ENCODE data around the gene COL20A1. TPM values are rescaled to one million over a fixed set of nuclear protein-coding genes. Genes with fewer than 3 reads are reported as not detected.

Gene COL20A1
- polyA plus RNA-seq, 2 of the 4 experiments (the other 2 are of a cell fraction) = 0.21 to 0.93 TPM

DNA sequence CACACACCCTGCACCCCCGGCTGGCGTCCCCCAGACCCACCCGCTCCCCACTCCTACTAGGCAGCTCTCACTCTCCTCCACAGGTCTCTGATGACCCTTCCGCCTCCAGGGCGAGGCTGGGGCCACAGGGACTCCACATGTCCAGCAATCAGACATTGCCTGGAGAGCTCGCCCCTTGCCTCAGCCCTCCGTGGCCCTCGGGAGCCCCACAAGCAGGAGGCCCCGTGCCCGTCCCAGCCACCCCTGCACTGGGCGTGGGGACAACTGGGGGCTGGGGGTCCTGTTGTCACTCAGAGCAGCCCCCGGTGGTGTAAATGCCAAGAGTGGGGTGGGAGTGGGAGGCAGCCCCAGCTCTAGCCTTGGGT lies 1.5 kb downstream of the COL20A1 start:
- 92% methylated on average over 9 of the region's 12 CpGs for WGBS (ENCODE audit: missing lambda C conversion rate)
- FAIRE-seq (no peak), DNase-seq (ENCODE audit: low read depth in 1 of 2, low spot score in 1 of 2) (no peak), ATAC-seq (no peak)
- Histone ChIP-seq H3K4me3 (no peak overlapping the region), H3K4me2 (no peak overlapping the region), H3K4me1 (peaks cover 23% of the 10 kb centered on the region; the same call in 2 of the 3 replicates), H3K27ac (peak overlapping the region in 1 of 2 experiments; percentile 77; a peak in 2 of 6 replicates), H3K9me3 (no peaks in the 10 kb centered on the region)
- ChIA-PET POLR2A (no interaction called here), CTCF (interaction anchor here (0.8 to 30.4 kb wide), 8 partner anchors 14 to 680 kb away, joined by 3 to 401 read pairs (median 6); no protein-coding TSS in a partner anchor)
- TF ChIP-seq JUN (IDR thresholded peaks at IDR 0.05) = no peak
- TF ChIP-seq EHMT2 (IDR thresholded peaks at IDR 0.05; ENCODE audit: low read depth) = no peak
- TF ChIP-seq EP300 (IDR thresholded peaks at IDR 0.05) = no peak
- no peak for TF ChIP-seq POLR2AphosphoS2 (conservative IDR thresholded peaks at IDR 0.05; ENCODE audit: low read length)
- TF ChIP-seq, protein P1, sequence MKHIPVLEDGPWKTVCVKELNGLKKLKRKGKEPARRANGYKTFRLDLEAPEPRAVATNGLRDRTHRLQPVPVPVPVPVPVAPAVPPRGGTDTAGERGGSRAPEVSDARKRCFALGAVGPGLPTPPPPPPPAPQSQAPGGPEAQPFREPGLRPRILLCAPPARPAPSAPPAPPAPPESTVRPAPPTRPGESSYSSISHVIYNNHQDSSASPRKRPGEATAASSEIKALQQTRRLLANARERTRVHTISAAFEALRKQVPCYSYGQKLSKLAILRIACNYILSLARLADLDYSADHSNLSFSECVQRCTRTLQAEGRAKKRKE (CRISPR knock-in tag; IDR thresholded peaks at IDR 0.05; ENCODE audit: low read depth) = no peak
- TF ChIP-seq, protein P2, sequence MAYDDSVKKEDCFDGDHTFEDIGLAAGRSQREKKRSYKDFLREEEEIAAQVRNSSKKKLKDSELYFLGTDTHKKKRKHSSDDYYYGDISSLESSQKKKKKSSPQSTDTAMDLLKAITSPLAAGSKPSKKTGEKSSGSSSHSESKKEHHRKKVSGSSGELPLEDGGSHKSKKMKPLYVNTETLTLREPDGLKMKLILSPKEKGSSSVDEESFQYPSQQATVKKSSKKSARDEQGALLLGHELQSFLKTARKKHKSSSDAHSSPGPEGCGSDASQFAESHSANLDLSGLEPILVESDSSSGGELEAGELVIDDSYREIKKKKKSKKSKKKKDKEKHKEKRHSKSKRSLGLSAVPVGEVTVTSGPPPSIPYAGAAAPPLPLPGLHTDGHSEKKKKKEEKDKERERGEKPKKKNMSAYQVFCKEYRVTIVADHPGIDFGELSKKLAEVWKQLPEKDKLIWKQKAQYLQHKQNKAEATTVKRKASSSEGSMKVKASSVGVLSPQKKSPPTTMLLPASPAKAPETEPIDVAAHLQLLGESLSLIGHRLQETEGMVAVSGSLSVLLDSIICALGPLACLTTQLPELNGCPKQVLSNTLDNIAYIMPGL (CRISPR knock-in tag; IDR thresholded peaks at IDR 0.05; ENCODE audit: borderline replicate concordance) = no peak
- no peak for TF ChIP-seq HOXB5 (CRISPR knock-in tag; IDR thresholded peaks at IDR 0.05)
- TF ChIP-seq KDM5A (IDR thresholded peaks at IDR 0.05) = no peak
- TF ChIP-seq KDM1A (IDR thresholded peaks at IDR 0.05; ENCODE audit: low read depth) = no peak
- TF ChIP-seq, protein P3, sequence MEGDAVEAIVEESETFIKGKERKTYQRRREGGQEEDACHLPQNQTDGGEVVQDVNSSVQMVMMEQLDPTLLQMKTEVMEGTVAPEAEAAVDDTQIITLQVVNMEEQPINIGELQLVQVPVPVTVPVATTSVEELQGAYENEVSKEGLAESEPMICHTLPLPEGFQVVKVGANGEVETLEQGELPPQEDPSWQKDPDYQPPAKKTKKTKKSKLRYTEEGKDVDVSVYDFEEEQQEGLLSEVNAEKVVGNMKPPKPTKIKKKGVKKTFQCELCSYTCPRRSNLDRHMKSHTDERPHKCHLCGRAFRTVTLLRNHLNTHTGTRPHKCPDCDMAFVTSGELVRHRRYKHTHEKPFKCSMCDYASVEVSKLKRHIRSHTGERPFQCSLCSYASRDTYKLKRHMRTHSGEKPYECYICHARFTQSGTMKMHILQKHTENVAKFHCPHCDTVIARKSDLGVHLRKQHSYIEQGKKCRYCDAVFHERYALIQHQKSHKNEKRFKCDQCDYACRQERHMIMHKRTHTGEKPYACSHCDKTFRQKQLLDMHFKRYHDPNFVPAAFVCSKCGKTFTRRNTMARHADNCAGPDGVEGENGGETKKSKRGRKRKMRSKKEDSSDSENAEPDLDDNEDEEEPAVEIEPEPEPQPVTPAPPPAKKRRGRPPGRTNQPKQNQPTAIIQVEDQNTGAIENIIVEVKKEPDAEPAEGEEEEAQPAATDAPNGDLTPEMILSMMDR (IDR thresholded peaks at IDR 0.05) = no peak

DNA sequence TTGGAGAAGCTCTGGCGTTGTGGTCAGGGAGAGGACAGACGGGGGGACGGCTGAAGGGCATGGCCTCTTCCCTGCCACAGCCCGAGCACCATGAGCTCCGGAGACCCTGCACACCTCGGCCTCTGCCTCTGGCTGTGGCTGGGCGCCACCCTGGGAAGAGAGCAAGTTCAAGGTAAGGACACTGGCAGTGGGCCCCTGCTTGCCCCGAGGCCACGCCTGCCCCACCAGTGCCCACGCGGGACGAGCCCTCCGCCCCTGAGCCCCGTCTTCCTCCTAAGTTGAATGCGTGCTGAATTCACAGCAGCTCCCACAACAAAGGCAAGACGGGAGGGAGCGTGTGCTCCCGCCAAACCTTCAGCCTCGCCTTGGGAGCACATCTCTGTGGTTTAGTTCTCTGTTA lies 2.0 kb downstream of the COL20A1 start:
- no peak for FAIRE-seq
- no peak overlapping the region for H3K4me3 ChIP-seq
- TF ChIP-seq, protein P3 (IDR thresholded peaks at IDR 0.05) = no peak
- no peak for TF ChIP-seq SREBF2 (IDR thresholded peaks at IDR 0.05)
- no peak for TF ChIP-seq JUN (IDR thresholded peaks at IDR 0.05)
- no peak for TF ChIP-seq ZNF302 (CRISPR knock-in tag; IDR thresholded peaks at IDR 0.05)
- no peak for TF ChIP-seq ESRRA (IDR thresholded peaks at IDR 0.05; ENCODE audit: borderline replicate concordance, low read length)
- TF ChIP-seq NR3C1 (IDR thresholded peaks at IDR 0.05) = no peak
- TF ChIP-seq ZC3H11A (IDR thresholded peaks at IDR 0.05) = no peak
- no peak for TF ChIP-seq SMC3 (IDR thresholded peaks at IDR 0.05)
- TF ChIP-seq MAFK (IDR thresholded peaks at IDR 0.05; ENCODE audit: partially characterized antibody) = no peak
- no peak for TF ChIP-seq TFCP2L1 (CRISPR knock-in tag; IDR thresholded peaks at IDR 0.05)
- no peak for TF ChIP-seq CHD2 (IDR thresholded peaks at IDR 0.05; ENCODE audit: low read length, partially characterized antibody)
- no peak for TF ChIP-seq CBX8 (IDR thresholded peaks at IDR 0.05)
- no peak for TF ChIP-seq HEYL (CRISPR knock-in tag; IDR thresholded peaks at IDR 0.05)
- TF ChIP-seq EHMT2 (IDR thresholded peaks at IDR 0.05; ENCODE audit: low read depth) = no peak
- no peaks in the 10 kb centered on the region for H3K9me3 ChIP-seq
- 0 out of 6 replicates have a peak overlapping the region, but pooled peaks of 1 of the 2 experiments have one; percentile 17 for H3K27ac ChIP-seq
- ATAC-seq = peak in 1 of 2 experiments; percentile 4; a peak in 2 of 6 replicates
- no peak for DNase-seq (ENCODE audit: low read depth in 1 of 2, low spot score in 1 of 2)
- 69% methylated on average over 16 of the region's 19 CpGs for WGBS (ENCODE audit: missing lambda C conversion rate)
- ChIA-PET CTCF (interaction anchor here (0.8 to 30.4 kb wide), 7 partner anchors 14 to 679 kb away, joined by 3 to 401 read pairs (median 6); no protein-coding TSS in a partner anchor), POLR2A (no interaction called here)
- H3K4me1 ChIP-seq = peaks cover 23% of the 10 kb centered on the region; the same call in 2 of the 3 replicates
- H3K4me2 ChIP-seq = no peak overlapping the region

Measured in A549 (cell line).